Omental fat pad (tissue), 4 donors: ENCODE results near the gene ARHGAP30. TPM values are rescaled to one million over a fixed set of nuclear protein-coding genes. Genes with fewer than 3 reads are reported as not detected.
"Not testable (repeated sequence)": the region's sequence is repeated elsewhere in the genome, so short reads cannot be mapped to it uniquely, and the experiment has no call there.

Experiments
- ATAC-seq: fragments of 150-250 bp; one replicate; pipeline ENCODE4 v1.9.1; 2016; ENCODE audit warnings: mild to moderate bottlenecking, moderate library complexity; ENCODE audit not compliant: low FRiP score
- DNase-seq: peaks from one replicate; pipeline ENCODE4 v3.0.0-alpha.2; 2019; ENCODE audit warnings: low spot score
- total RNA-seq, 4 donors: library from RNA; depleted of rRNA; stranded (reverse); fragments of >200 nt; gene quantifications; one replicate each; pipeline ENCODE4 v1.1.0, GENCODE V29; 2016
- TF ChIP-seq, protein P1 (sequence below), 3 donors: fragments of 450-650 bp; IDR thresholded peaks; one replicate each; pipeline ENCODE4 v1.5.1; 2016 to 2017; ENCODE audit warnings: antibody characterized with exemption in 3 of 3, mild to moderate bottlenecking in 3 of 3, moderate library complexity in 2 of 3

Gene ARHGAP30
- total RNA-seq, 4 donors from 2014 or later: 9.8 to 32.3 (median 24.7) TPM

DNA sequence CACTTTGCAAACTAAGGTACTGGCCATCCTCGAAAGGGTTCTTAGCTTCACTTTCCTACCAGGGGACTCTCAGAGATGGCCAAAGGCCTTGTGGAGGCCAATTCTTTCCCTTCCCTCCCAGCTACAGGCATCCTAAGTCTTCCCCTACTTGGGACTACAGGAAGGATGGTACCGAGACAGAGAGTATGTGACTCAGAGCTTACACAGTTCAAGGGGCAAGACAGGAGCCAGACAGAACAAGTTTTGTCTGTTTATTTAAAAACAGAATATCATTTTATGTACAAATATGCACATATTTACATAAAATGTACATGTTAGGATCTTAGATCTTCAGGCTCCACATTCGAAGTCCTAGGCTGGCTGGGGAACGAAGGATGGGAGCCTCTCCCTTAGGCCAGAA lies 1.1 kb upstream of the ARHGAP30 start:
- ATAC-seq (no peak), DNase-seq (no peak)

DNA sequence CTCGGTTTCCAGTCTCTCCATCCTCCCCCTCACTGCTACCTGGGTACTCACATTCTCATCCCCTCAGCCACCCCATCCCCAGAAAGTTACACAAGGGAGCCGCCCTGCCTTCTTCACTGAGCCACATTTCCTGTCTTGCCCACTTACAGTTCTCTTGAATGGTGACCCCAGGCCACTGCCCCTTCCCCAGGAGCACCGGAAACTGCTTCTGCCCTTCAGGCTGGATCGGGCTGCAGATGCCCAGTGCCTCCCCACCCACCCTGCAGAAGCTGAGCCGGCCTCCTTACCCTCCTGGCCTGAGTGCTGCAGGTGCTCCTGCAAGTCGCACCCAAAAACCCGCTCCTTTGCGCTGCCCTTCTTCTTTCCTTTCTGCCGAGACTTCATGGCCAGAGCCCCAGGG lies 450 bp downstream of the ARHGAP30 start:
- no peak for ATAC-seq
- no peak for DNase-seq
- TF ChIP-seq, protein P1, sequence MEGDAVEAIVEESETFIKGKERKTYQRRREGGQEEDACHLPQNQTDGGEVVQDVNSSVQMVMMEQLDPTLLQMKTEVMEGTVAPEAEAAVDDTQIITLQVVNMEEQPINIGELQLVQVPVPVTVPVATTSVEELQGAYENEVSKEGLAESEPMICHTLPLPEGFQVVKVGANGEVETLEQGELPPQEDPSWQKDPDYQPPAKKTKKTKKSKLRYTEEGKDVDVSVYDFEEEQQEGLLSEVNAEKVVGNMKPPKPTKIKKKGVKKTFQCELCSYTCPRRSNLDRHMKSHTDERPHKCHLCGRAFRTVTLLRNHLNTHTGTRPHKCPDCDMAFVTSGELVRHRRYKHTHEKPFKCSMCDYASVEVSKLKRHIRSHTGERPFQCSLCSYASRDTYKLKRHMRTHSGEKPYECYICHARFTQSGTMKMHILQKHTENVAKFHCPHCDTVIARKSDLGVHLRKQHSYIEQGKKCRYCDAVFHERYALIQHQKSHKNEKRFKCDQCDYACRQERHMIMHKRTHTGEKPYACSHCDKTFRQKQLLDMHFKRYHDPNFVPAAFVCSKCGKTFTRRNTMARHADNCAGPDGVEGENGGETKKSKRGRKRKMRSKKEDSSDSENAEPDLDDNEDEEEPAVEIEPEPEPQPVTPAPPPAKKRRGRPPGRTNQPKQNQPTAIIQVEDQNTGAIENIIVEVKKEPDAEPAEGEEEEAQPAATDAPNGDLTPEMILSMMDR (IDR thresholded peaks at IDR 0.05): no peak

More for the DNA sequence above, 1.1 kb upstream of the ARHGAP30 start:
- TF ChIP-seq, protein P1 (IDR thresholded peaks at IDR 0.05): no peak

DNA sequence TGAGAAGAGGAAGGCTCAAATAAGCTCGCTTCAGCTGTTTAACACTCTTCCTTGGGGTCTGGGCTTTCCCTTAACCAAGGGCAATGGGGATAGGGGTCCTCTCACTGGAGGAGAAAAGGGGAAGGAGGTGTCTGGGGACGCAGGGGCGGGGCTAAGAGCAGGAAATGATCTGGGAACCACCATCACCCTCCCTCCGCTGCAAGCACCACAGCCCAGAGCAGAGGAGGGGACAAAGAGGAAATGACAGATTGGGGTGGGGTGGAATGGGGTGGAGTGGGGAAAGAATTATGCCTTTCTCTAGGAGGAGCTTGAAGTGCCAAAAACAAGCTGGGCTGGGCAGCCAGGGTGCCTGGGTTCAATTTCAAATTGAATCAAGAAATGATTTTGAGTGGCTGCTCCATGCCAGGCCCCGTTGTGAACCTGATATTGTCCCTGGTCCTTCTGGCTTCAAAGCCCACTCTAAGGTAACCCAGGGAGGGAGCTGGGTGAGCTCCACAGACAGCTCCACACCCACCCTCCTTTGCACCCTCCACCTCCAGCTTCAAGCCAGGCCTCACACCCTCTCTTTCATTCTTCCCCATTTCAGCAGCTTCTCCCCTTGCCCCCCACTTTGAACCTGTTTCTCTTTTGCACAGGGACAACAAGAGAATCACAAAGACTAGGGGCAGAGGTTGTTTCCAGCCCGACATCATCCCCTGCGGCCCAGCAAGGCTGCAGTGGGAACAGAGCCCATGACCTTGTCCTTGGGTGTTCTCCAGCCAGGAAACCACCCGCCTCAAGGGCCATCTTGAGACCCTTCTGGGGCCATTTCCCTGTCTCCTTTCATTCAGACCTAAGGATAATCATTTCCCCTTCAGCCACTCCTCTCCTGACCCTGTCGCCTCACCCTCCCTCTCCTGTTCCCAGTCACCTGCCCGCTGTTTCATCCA lies 1.1 kb downstream of the ARHGAP30 start:
- TF ChIP-seq, protein P1 (IDR thresholded peaks at IDR 0.05): no peak
- ATAC-seq (peak; percentile 55), DNase-seq (no peak)

DNA sequence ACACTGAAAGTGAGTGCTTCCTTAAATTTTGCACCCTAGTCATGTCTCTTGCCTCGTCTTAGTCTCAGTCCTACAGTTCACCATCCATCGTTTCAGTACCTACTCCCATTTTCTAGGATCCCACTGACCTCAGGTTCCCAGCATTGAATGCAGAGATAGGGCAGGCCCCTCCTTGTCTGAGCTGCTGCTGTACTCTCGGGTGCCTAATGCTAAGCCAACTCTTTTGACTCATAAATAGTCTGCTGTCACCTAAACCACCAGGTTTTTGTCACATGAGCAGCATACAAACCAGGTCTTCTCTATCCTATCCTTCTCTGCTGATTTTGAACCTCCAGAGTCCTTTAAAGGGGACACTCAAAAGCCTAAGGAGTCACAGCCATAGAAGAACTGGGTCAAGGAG lies 3.0 kb downstream of the ARHGAP30 start:
- TF ChIP-seq, protein P1 (IDR thresholded peaks at IDR 0.05): no peak
- DNase-seq (no peak), ATAC-seq (no peak)

DNA sequence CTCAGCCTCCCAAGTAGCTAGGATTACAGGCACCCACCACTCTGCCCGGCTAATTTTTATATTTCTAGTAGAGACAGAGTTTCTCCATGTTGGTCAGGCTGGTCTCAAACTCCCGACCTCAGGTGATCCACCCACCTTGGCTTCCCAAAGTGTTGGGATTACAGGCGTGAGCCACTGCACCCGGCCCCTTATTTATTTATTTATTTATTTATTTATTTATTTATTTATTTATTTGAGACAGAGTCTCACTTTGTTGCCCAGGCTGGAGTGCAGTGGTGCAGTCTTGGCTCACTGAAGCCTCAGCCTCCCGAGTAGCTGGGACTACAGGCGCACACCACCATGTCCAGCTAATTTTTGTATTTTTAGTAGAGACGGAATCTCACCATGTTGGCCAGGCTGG lies 4.0 kb downstream of the ARHGAP30 start:
- DNase-seq, ATAC-seq: not testable (repeated sequence)

DNA sequence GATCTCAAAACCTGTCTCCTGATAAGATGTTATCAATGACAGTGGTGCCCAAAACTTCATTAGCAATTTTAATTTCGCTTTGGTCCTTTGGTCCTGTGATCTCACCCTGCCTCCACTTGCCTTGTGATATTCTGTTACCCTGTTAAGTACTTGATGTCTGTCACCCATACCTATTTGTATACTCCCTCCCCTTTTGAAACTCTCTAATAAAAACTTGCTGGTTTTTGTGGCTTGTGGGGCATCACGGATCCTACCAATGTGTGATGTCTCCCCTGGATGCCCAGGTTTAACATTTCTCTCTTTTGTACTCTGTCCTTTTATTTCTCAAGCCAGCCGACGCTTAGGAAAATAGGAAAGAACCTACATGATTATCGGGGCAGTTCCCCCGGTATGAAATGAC lies 5.8 kb downstream of the ARHGAP30 start:
- ATAC-seq, DNase-seq: not testable (repeated sequence)

DNA sequence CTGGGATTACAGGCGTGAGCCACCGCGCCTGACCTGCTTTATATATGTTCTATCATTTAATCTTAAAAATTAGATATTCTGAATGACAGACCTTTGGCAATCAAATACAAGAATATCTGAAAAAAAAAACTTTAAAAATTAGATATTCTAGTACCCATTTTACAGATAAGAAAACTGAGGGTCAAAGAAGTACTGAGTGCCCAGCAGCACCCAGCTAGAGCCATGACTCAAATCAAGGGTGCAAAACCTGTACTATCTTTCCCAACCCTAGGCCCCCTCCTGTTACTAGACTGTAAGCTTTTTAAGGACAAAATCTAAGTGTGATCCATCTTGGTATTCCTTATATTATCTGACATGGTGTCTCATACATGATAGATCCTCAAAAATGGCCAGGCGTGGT lies 8.3 kb downstream of the ARHGAP30 start:
- TF ChIP-seq, protein P1 (IDR thresholded peaks at IDR 0.05): no peak
- no peak for ATAC-seq
- no peak for DNase-seq

DNA sequence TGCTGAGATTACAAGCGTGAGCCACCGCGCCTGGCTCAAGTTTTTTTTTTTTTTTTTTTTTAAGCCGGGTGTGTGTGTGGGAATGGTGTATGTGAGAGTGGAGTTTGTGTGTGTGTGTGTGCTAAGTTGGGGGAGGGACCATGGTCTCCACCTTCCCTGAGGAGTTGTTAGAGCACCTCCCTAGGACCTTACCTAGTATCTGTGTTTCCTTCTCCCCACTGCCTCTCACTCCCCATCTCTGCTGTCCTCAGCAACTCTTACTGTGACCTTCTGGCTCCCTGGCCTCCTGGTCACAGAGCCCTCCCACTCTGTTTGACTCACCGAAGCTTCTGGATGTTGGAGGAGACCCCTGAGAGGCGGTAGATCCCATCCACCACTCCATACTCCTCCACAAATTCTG lies 10.4 kb downstream of the ARHGAP30 start:
- no peak for DNase-seq
- TF ChIP-seq, protein P1 (IDR thresholded peaks at IDR 0.05): no peak
- no peak for ATAC-seq
